Stimulated activated CD4-positive, alpha-beta T cell treated with anti-CD3 and anti-CD28 coated beads, Interleukin-12 subunit alpha, Interleukin-12 subunit beta, amount 100 ng/mL, for 48 hours (primary cell): ENCODE results near the gene WARS2.

ENCODE experiments used
- DNase-seq, 3 donors: peaks; one replicate each; pipeline ENCODE4 v3.0.0-alpha.2; 2020; ENCODE audit warnings: low read depth in 2 of 3, low spot score in 1 of 3

WARS2 gene

DNA sequence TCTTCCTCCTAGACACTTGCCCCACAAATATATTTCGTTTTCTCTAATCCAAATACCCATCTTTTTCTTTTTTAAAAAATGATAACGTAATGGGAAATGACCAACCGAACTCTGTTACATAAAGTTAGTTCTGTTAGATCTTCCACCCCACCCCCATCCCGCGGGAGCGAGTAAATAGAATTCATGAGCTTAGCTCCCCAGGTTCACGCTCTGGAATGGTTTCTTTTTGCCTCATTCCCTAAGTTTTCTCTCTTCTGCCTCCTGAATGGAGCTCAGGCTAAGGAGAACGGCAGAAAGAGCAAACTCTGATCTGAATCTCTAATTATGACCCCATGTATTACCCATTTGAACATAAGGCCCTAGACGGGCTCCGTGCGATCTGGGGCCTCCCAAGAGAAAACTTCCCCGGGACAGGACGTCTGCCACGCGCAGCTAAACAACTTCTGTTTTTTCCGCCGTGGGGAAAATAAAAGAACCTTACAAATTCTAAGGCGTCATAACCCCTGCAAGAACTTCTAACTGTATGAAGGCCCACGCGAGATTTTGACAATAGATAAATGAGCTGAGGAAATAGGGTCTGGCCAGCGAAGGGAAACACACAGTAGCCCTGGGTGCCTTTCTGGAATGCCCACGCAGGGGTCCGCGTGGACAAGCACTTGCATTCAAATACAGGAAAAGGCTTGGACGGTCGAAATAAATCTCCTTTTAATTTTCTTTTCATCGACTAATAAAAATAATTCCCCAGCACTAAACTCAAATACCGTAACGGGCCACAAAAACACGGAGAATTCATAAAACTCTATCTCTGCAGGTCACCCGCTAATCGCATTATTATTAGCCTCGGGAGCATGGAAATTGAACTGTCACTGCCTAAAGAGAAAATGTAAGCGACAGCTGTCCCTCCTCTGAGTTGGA, 154.6 kb downstream of the WARS2 start:
- no peak for DNase-seq

GRCh38 chr1:118984722-118985639, 155.5 kb downstream of the WARS2 start:
- DNase-seq = no peak

- DNase-seq = no peak
Measured at GRCh38 chr1:118984086-118984721, 156.2 kb downstream of the WARS2 start.

DNA sequence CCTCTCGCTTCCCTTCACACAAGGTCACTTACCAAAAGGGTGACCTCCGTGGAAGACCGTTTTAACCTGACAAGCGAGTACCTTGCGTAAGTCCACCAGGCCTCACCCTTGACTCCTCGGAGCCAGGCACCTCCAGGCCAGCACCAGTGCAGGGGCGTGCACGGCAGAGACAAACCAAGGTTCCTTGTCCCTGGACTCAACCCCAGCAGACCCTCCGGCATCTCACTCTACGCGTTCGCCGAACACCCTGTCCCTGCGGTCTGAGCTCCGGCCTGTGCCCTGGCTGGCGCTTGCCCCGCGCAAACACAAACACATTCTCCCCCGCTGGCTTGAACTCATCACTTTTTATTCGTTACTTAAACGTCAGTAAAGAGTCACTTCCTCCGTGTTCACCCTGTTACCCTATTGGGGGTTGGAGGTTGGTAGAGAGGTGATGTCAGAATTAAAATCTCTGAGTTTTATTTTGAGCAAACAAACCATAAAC, 156.9 kb downstream of the WARS2 start:
- no peak for DNase-seq

DNA sequence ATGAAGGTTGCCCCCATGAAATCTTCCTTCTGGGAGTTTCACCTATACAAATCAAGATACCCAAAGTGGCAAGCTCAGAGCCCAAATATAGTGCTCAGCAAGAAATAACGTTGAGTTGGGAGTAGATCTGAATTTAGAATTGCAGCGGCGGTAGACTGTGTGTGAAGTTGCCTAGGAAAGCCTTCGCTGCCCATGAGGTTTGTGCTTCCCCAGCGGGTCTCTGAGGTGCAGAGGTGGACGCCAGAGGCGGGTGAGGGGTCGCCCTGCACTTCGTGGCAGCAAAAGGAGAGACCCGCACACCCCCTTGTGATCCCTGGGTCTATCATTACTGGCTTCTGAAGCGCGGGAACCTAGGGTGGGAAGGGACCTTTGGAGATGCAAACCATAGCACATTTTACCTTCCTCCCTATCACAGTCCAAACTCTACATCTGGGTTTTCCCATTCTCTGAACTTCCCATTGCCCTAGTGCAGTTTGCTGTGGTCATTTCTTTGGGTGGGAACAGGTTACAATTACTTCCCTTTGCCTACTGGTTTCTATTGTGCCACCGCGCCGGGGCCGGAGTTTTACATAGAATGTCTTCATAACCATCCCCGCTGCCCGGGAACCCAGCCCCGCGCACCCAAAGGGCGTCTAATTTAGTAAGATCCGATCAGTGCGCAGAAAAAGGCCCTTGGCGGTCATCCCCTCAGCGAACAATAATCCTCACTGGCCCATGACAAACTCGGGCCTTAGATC, 157.5 kb downstream of the WARS2 start:
- no peak for DNase-seq

DNA sequence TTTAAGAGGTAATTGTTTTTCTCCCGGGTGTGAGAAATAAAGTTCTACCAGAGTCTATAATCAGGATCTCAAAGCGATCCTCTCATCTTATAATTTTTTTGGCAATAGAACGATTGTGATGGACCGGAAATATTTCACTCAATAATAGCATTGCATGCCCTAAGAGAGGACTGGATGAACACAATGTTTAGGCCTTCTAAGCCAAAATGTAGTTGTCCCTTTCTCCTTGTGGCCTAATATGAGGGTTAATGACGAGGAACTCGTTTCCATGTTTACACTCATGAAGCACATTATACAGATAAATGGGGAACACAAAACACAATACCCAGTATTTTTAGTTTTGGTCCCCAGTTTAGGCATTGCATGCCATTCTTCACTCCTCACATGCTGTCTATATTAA, 158.2 kb downstream of the WARS2 start:
- no peak for DNase-seq

- no peak for DNase-seq
Measured at GRCh38 chr1:118981436-118981835, 159.0 kb downstream of the WARS2 start.
